Nucleus accumbens (tissue), 56 donors: Measurements from ENCODE around the gene RIPOR3.
A peak's percentile ranks its signal among the peaks of the same experiment; 100 is the strongest.
"Not testable (repeated sequence)": the region's sequence is repeated elsewhere in the genome, so short reads cannot be mapped to it uniquely, and the experiment has no call there.

Source experiments
- DNase-seq, 56 donors: peaks; one replicate each; lab custom pipeline; 2025; lab: John Stamatoyannopoulos, UW

Gene RIPOR3

DNA sequence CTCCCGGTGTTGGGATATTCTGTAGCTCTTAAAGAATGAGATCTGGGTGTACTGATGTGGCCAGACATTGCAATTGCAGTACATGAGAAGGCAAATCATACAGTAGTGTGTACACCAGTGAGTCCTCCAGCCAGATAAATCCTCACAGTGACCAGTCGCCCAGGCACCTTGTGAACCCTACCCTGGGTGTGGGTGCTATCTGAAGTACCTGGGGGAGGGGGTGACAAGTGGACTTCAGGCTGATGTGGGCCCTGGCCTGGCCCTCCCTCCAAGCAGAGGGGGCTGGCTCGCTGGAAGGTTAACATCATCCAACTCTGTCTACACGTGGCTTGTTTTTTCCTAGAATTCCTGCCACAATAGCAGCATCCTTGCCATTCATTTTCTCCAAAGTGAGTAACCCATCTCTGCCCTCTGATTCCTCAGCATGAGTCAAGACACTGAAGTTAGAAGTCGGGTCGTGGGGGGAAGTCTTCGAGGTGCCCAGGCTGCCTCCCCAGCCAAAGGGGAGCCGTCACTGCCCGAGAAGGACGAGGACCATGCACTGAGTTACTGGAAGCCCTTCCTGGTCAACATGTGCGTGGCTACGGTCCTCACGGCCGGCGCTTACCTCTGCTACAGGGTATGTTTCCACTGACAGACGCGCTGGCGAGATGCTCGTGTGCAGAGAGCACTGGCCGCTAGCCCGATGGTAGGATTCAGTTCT is 110.3 kb downstream of the RIPOR3 start:
- no peak for DNase-seq

DNA sequence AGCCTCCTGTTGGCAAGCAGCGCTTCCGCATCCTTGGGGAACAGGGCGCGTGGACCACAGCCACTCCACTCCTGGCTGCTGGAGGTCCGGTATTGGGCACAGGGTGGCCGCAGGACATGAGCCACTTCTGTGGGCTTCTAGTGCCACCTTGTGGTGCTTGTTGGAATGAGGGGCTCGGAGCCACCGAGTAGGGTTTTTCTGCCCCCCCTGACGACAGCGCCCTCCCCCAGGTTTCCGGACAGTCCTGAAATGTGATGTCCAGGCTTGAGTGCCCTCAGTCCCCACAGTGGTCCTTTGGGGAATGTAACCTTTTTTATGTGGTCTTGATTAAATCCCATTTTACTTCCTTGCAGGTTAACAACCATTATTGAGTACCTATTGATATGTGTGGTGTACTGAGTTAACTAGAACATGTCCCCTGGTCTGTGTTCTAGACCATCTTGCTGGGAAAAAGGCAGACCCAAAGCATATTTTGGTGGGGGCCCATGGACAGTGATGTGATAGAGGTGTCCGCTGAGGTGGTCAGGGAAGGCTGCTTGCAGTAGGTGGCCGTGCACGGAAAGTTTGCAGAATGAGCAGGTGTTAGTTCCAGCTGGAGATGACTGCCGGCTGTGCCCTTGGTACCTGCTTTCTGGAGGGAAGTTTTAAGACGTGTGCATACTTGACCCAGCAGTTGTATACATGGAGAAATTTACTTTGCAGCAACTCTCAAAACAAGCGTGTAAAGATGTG is 111.2 kb downstream of the RIPOR3 start:
- DNase-seq, result peak in 34 of 56 donors; percentile 5 to 71 (median 26)

- DNase-seq, result no peak
Measured at GRCh38 chr20:50579511-50579910, 111.8 kb downstream of the RIPOR3 start.

GRCh38 chr20:50578778-50579165 is 112.6 kb downstream of the RIPOR3 start:
- no peak for DNase-seq

GRCh38 chr20:50578061-50578777 is 113.1 kb downstream of the RIPOR3 start:
- DNase-seq, result no peak

DNA sequence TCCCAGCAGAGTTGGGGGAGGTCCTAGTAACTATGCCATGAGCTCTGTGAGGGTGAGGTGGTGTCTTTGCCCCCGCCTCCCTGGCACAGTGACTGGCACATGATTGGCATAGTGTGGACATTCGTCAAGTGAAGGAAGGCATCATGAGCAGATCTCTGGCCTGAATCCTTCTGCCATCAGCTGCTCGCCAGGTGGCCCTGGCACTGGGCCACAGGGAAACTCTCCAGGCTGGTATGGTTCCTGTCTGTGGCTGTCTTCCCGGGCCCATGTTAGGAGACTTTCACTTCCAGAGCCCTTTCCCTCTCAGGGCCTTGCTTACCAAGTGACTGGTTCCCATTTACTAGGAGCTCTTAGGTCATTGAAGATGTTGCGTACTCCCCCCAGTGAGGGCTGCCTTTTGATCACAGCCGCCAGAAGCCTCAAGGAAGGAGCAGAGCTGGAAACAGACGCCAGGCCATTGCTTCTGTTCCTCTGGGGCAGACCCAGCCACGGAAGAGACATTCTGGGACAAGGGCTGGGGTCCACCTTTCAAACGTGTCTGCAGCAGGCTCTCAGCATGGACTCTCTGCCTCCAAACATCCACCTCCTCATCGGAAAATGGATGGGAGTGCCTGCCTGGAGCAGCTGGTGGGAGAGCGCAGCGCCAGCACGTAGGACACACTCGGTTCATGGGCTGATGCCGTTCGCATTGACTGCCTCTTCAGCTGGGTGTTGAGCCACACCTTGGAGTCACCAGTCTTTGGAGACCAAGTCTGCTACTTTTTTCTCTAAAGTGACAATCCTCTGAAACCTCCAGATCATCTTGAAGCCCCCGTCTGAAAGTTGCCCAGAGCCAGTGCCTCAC is 113.9 kb downstream of the RIPOR3 start:
- DNase-seq, result peak in 3 of 56 donors; percentile 12 to 37 (median 23)

DNA sequence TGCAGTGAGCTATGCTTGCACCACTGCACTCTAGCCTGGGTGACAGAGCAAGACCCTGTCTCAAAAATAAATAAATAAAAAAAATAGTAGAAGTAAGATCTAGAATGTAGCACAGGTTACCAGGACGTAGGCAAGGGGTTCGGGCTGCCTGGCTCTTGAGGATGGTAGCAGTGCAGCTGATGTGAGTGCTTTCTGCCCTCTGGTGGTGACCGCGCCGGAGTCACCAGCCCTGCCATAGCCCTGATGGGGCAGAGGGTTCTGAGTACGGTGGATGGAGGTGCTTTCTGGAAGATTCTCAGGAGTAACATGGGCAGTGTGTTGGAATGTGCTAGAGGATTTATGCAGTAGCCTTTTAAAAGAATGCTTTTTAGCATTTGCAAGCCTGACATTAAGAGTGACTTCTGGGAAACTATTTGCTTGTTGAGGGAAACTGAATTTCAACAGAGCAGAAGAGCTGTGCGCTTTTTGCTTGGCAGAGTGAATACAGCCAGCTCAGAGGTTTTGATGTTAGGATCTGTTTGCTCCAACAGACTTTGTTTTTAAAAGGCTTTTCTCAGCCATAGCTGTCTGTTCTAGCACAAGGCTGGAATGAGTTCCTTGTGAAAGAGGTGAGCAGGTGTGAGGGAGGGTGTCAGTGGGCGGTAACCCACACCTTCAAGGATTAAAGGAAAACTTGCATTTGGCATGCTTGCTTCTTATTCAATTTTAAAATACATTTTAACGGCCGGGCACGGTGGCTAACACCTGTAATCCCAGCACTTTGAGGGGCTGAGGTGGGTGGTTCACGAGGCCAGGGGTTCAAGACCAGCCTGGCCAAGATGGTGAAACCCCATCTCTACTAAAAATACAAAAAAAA is 115.2 kb downstream of the RIPOR3 start:
- peak in 38 of 56 donors; percentile 9 to 74 (median 34) for DNase-seq

DNA sequence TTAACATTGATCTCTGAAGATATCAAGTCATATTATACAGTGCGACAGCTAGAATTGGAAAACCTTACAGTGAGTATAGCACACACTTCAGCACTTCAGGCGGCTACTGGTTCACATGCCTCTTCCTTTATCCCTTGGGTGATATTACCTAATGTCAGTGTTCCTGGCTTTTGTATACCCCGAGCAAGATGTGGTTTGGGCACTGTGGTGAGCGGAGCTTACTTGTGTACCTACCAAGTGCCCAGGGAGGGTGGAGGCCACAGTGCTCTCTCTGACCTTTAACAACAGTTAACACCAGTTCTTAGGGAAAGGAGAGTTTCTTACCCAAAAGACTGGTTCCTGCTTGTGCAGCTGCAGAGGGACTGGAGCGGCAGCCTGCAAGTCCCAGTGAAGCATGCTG is 116.8 kb downstream of the RIPOR3 start:
- DNase-seq, result no peak

DNA sequence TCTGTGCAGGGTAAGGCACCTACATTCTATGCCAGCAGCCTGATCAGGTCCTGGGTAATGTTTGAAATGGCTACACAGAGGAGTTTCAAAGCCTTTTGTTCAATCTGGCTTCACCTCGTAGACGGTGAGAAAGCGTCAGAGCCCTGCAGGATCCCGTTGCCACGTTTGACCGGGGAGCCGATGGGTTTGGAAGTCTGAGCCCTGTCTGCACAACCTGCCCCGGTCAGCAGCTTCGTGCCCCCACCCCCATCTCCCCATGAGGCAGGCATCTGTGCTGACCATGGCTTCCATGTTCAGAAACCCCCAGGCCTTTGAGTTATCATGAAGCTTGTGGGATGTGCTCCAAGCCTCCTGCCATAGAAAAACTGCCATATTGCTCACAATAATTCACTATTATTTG is 117.2 kb downstream of the RIPOR3 start:
- DNase-seq, result no peak

DNA sequence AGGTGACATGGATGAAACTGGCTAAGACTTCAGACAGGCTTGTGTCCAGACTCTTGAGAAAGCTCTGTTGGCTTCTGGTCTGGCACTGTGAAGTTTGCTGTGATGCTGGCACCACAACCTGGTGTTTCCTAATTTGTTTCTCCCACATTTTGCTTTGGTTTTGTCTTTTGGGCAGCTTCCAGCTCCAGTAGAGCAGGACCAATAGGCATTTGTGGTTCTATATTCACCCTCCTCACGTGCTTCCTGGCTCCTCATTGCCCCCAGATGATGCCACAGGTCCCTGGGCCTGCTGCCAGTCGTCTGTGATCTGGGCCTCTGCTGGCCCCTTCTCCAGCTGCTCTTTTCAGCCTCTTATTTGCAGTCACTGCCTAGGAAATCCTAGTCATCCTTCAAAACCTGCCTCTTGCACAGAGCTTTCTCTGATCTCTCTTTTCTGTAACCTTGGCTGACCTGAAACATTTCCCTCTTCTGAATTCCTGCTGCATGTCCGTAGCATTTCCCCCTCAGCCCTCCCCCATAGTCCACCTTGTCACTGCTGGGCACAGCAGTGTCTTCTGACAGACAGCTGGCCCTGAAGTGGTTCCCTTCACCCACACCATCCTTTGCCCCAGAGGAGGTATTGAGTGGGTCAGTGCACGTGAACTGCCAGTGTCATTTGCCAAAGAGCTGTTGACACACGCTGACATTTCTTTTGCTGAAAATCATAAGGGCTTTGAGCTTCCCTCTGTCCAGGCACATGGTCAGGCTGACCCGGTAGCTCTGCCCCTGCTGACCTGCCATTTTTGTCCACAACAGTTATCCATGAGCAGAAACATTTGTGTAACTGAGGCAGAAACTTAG is 118.2 kb downstream of the RIPOR3 start:
- DNase-seq, result peak in 33 of 56 donors; percentile 16 to 70 (median 35)

- DNase-seq, result no peak
Measured at GRCh38 chr20:50571466-50571865, 119.9 kb downstream of the RIPOR3 start.

- no peak for DNase-seq
Measured at GRCh38 chr20:50569864-50570836, 121.2 kb downstream of the RIPOR3 start.

GRCh38 chr20:50569487-50569863 is 121.9 kb downstream of the RIPOR3 start:
- not testable (repeated sequence) for DNase-seq

GRCh38 chr20:50568549-50568942 is 122.8 kb downstream of the RIPOR3 start:
- DNase-seq, result peak in 29 of 56 donors; percentile 16 to 78 (median 40)

GRCh38 chr20:50567860-50568548 is 123.3 kb downstream of the RIPOR3 start:
- no peak for DNase-seq

DNA sequence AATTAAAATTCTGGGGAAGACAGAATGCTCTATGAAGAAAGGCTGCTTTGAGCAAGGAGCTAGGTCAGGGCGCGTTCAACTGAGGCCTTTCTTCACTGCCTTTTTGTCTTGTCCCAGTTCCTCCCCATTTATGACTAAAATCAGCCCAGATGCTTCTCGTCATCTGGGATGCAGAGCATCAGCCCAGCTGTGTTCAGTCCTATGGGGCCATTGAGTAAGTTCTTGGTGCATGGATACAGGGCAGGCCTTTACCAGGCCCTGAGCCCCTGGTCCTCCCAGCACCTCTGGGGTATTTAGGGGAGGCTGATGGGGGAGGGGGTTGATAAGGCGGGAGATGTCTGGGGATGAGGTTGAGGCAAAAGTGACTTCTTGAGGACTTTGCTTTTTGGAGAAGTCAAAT is 125.5 kb downstream of the RIPOR3 start:
- no peak for DNase-seq

GRCh38 chr20:50565383-50565782 is 126.0 kb downstream of the RIPOR3 start:
- no peak for DNase-seq
